GM12873 (cell line): ENCODE results near the gene PLIN5.

Source experiments
- CTCF ChIP-seq: IDR thresholded peaks from 2 replicates; pipeline ENCODE4 v1.5.1; 2012; ENCODE audit warnings: low read depth, mild to moderate bottlenecking, moderate library complexity, low read length, control low read depth; ENCODE audit not compliant: insufficient read depth; ENCODE audit errors: missing control alignments

The PLIN5 gene

GRCh38 chr19:4502282-4503131 lies 32.5 kb downstream of the PLIN5 start:
- TF ChIP-seq CTCF = no peak

- no peak for TF ChIP-seq CTCF
Observed at GRCh38 chr19:4501691-4502090, 33.3 kb downstream of the PLIN5 start.

GRCh38 chr19:4500841-4501591 lies 34.0 kb downstream of the PLIN5 start:
- TF ChIP-seq CTCF = no peak

GRCh38 chr19:4499855-4500254 lies 35.2 kb downstream of the PLIN5 start:
- no peak for TF ChIP-seq CTCF

- no peak for TF ChIP-seq CTCF
Observed at GRCh38 chr19:4499318-4499717, 35.7 kb downstream of the PLIN5 start.

GRCh38 chr19:4498694-4499093 lies 36.3 kb downstream of the PLIN5 start:
- TF ChIP-seq CTCF = no peak

GRCh38 chr19:4497770-4498389 lies 37.1 kb downstream of the PLIN5 start:
- no peak for TF ChIP-seq CTCF
